SK-MEL-5 (cell line): ENCODE results near the gene SULT4A1. TPM values are rescaled to one million over a fixed set of nuclear protein-coding genes. Genes with fewer than 3 reads are reported as not detected.
"Not testable (repeated sequence)": the region's sequence is repeated elsewhere in the genome, so short reads cannot be mapped to it uniquely, and the experiment has no call there.

ENCODE experiments used
- DNase-seq: peaks from one replicate; pipeline ENCODE4 v3.0.0-alpha.2; 2016; ENCODE audit warnings: low read depth, low spot score
- in situ Hi-C: cut with HindIII; loops from 2 replicates; pipeline ENCODE4 v1.10.0; 2016; ENCODE audit warnings: low sequenced_read_pairs, high pct_unique_total_duplicates, low pct_unique_long_range_greater_than_20kb
- total RNA-seq: library from RNA; depleted of rRNA; stranded (reverse); fragments of >200 nt; shearing (Covaris generic); gene quantifications from 2 replicates; pipeline ENCODE4 v1.2.3, GENCODE V29; 2014

The SULT4A1 gene
- total RNA-seq, 1 experiment from 2014 or later, result 2.0 TPM

DNA sequence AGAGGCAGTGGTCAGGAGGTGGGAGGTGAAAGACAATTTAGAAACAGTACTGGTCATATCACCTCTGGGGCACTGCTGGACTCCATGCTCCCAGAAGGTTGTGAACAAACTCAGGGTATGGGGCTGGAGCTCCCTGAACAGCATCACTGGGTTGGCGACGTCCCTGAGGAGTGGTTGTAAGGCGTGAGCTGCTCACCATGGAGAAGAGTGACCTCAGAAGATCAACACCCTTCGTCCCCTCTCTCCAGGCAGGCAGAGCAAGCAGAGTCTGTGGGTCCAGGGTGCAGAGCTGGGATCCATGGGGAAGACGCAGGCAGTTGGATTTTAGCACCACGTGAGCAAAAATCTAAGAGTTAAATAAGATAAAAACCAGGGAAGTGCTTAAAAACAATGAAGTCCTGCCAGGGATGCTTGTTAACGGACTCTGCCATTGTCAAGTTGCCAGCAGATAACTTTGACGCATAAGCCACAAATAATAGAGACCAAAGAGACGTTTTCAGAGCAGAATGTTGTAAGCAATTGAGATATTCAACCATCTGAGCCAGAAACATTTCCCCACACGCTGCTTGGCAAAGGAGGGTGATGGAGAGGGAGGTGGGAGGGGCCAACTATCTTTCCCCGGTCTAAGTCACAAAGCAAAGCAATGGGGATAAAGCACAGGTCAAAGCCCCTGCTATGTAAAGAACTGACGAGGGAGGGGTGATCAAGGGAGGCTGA lies 15.9 kb upstream of the SULT4A1 start:
- no peak for DNase-seq
- in situ Hi-C loops, result no loop called here

- DNase-seq, result no peak
- in situ Hi-C loops, result no loop called here
Measured at GRCh38 chr22:43876866-43877509, 14.7 kb upstream of the SULT4A1 start.

DNA sequence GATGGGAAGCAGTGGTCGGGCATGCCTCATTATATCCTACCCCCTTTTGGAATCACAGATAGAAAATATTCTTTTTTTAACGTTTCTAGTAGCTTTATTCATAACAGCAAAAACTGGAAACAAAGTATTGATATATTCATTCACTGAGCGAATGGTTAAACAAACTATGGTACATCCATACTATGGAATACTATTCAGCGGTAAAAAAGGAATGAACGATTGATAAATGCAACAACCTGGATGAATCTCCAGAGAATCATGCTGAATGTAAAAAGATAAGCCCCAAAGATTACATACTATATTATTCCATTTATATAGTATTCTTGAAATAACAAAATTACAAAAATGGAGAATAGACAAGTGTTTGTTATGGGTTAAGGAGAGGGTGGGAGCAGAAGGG lies 7.5 kb upstream of the SULT4A1 start:
- DNase-seq, result no peak
- in situ Hi-C loops, result no loop called here

- DNase-seq, in situ Hi-C loops: not testable (repeated sequence)
Measured at GRCh38 chr22:43869001-43869400, 6.7 kb upstream of the SULT4A1 start.

DNA sequence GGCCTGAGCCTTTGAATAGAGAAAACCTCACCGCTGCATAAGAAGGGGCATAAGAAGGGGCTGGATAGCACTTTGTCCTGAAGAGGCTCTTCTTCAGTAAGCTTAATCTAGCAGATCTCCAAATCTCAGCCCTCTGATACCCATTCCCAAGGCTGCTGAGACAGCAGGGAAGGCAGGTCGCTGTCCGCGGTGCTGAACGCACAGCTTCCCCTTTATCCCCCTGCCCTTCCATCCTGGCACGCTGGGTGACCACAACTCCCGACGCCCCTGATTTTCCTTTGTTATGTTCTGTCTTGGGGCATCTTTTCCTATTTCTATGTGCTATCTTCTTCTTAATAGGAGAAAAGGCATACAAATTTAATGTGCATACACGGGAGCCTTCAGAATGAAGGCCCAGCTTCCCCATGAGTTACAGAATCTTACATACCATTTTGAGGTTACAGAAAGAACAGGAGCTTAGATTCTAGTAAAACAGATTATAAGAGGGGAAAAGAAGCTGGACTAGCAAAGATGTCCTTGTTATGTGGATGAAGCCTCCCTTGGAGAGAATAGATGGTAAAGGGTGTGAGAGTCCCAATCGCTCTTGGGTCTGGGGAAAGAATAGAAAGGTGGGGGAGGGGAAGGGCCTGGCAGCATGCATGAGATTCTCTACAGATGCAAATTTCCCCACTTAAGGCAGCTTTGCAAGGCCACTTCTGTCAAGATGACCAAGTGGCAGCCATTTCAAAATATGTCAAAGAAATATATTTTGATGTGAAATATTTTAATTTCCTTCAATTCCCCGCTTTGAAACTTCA lies 5.7 kb upstream of the SULT4A1 start:
- in situ Hi-C loops, result no loop called here
- peak; percentile 62 for DNase-seq

GRCh38 chr22:43862882-43863202 lies 529 bp upstream of the SULT4A1 start:
- DNase-seq, result no peak
- in situ Hi-C loops, result no loop called here

DNA sequence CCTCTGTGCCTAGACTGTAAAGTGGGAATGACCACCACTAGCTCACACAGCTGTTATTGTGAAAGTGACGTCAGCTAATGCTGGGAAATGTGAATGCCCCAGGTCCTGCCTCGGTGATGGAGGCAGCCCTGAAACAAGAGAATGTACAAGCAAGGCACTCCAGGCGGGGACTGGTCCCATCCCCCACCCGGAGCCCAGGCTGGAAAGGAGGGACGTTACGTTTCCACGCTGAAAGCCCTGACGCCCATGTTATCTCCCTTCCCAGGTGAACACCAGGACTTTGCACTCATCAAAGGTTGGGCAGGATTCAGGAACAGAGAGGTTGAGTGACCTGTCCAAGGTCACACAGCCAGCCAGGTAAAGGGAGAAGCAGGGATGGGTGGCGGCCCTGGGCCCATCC lies 784 bp downstream of the SULT4A1 start:
- in situ Hi-C loops, result no loop called here

DNA sequence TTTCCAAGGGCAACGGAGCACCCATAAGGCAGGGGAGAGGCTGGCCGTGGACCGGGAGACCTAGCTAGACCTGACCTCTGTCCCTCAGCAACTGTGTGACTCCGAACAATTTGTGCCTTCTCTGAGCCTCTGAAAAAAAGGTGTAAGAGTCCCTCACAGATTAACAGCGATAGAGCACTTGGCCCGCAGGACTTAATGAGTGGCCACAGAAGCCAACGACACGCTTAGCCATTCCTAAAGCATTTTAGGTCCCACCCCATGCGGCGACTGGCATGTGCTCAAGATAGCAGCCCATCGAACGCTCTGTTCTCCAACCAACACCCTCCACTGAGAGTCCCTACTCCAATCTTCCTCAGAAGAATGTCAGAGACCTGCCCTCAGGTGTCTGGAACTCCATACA lies 1.5 kb downstream of the SULT4A1 start:
- in situ Hi-C loops, result no loop called here
- DNase-seq, result no peak

More for the DNA sequence above, 784 bp downstream of the SULT4A1 start:
- DNase-seq, result peak; percentile 23

DNA sequence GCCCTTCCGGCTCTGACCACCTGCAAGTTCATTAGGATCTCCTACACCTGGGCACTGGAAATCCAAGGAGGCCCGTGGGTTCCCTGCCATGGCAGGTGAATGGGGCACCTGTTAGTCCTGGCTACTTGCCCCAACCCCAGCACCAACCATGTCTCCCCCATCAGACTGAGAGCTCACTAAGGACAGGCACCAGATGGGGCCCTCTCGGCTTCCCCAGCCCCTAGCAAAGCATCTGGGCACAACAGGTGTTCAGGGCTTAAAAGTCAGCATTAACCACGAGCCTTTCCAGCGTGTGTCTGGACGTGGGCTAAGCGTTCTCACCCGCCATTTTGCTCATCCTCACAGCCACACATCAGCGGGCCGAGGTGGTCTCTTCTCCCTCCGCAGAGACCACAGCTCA lies 2.2 kb downstream of the SULT4A1 start:
- in situ Hi-C loops, result no loop called here
- no peak for DNase-seq

DNA sequence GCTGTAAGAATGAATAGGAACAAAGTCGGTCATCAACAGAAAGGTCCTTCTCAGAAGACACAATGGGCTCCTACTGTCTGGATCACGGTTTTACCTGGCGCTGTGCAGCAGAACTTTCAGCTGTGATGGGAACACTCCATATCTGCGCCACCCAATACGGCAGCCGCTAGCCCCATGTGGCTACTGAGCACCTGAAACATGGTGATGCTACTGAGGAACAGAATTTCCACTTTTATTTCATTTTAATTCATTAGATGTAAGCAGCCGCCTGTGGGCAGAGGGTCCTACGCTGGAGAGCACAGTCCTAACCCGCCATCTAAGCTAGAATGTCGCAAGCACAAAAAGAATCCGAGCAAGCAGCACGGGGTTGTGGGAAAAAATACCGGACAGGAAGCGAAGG lies 2.7 kb downstream of the SULT4A1 start:
- in situ Hi-C loops, result no loop called here
- DNase-seq, result no peak

DNA sequence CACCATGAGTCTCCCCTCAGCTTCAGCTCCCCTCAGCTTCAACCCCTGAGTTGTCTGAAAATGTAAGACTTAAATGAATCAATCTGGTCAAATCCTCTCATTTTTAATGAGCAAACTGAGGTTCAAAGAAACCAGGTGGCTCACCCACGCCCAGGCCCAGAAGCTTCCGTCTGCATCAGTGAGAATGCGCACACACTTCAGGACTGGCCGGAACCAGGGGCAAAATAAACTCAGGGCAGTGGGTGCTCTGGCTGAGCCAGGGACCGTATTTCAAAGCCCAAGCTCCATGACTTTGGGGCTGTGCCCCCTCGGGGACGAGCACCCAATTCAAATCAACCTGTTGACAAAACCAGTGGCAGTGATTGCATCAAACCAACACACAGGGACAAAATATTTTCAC lies 3.1 kb downstream of the SULT4A1 start:
- no peak for DNase-seq
- in situ Hi-C loops, result no loop called here

GRCh38 chr22:43858156-43858895 lies 4.0 kb downstream of the SULT4A1 start:
- no peak for DNase-seq
- in situ Hi-C loops, result no loop called here

DNA sequence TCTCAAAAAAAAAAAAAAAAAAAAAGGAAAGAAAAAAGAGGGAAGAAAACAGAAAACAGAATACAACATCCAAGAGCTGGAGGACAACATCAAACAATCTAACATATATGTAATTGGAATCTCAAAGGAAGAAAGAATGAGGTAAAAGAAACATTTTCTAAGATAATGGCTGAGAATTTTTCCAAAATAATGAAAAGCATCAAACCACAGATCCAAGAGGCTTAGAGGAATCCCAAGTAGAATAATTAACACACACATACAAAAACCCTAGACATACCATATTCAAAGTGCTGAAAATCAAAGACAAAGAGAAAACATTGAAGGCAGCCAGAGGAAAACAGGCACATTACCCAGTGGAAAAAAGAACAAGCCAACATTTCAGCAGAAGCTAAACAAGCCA lies 4.9 kb downstream of the SULT4A1 start:
- no peak for DNase-seq
- in situ Hi-C loops, result no loop called here

DNA sequence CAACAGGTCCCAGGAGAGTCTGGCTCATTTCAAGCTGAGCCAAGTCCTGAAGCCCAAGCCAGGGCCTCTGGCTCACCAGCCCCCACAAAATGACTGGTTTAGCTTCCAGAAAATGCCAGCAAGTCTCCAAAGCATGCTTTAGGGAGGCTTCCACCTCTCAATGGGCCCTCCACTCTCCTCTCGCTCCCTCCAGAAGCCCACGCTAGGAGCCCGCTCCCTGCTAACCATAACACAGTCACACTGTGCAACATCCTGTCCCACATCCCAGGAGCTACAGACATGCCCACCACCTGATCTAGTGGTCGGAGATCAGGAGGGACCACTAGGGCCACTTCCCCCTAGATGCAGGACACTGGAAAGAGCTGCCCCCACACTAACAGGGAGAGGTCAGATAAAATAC lies 6.9 kb downstream of the SULT4A1 start:
- in situ Hi-C loops, result no loop called here
- DNase-seq, result no peak

DNA sequence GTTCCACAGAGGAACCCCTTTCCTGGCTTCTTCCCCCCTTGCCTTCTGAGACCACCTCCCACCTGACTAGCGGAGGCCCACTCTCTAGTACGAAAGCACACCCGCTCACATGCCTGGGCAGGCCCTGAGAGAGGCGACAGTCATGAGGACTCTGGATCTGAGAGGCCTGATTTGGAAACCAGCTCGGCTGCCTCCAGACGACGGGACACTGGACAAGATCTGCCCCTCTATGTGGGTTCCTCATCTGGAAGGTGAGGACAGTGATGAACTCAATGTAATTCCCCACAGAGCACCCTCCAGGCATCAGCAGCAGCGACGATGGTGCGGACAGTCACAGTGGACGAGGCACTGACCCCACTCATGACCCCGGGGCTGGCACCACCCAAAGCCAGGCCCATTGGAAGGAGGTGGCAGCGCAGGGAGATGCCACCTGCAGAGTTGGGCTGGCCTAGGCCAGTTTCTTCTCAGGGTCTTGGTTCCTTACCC lies 7.5 kb downstream of the SULT4A1 start:
- in situ Hi-C loops, result no loop called here

DNA sequence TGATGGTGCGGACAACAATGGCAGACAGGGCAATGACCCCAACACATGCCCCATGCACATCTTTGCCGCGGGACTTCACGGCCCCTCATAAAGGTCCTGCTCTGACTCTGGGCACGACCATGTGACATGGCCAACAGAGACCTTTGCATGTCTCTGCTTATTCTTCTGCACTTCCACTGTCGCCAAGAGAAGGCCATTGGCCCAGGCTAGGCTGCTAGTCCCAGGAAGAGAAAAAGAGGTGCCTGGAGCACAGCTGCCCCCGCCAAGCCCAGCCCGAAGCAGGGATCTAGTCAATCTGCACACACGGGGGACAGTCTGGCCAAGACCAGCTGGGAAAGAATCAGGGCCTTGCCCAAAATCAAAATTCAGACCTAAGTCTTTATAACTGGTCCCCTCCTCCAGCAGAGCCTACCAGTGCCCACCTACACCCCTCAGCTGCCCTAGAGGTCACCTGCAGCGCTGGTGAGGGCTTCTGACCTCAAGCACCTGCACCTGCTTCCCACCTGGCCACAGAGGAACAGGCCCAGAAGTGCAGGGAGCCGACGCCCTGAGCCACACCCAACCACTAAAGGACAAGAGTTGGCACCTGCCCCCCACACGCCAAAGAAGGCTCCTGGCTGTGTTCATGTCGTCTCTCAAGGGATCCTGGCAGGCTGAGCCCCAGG lies 8.1 kb downstream of the SULT4A1 start:
- in situ Hi-C loops, result no loop called here
- no peak for DNase-seq

More for the DNA sequence above, 7.5 kb downstream of the SULT4A1 start:
- no peak for DNase-seq

DNA sequence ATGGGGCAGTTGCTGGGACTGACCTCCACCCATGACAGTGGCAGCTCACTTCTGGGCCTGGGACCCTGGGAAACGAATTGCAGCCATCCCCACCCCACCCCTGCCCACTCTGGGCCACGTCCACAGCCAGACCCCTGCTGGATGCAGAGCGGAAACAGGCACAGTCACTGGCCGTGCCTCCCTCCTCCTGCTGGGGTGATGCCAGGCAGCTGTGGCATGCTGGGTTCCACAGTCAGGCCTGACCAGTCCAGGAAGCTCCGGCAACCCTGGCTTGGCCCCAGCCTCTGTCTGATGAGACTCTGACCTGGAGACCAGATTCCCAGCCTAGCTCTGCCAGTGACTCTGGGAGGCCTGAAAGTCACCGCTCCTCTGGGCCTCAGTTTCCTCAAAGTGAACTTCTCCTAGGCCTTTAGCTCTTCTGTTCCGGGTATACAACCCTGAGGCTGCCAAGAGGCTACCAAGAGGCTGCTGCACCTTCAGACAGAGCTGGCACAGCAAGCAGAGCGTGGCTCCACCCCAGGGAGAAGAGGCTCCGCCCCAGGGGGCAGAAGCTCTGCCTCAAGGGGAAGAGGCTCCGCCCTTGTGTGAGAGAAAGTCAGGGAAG lies 8.9 kb downstream of the SULT4A1 start:
- DNase-seq, result peak; percentile 22
- in situ Hi-C loops, result no loop called here
